Measurements from ENCODE around the gene FAM83E. TPM values are rescaled to one million over a fixed set of nuclear protein-coding genes. Genes with fewer than 3 reads are reported as not detected.

The FAM83E gene
- total and polyA plus RNA-seq, 2 experiments from 2014 or later = 1.0 to 2.3 TPM

DNA sequence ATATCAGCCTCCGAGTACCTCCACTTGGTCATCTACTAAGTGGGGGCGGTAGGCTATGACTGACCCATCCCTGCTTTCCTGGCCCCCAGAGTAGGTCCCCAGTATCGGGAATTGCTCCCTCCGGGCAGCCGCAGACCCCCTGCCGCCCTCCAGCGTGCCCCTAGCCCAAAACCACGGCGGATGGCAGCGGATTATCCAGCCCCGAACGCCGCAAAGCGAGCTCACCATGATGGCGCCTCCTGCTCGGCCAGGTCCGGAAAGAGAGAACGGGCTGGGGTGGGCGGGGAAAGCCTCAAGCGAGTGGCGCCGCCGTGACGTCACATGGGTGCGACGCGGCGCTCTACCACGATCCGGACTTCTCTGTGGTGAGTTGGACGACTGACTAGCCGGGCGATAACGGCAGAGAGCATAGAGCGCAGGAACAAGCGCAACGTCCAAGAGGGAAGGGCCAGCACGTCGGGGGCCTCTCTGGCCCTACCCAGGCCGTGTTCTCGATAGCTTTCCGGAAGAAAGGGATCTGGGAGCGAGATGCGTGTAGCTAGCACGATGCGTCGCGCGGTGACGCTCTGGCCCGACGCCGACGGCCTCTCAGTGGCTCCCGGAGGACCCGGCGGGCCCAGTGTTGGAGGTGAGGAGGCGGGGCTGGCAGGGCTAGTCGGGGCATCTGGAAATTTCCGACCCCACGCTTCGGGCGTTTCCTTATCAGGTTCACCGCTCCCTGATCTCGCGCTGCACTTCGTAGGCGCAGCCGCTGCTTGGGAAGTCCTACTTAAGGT is 4.2 kb upstream of the FAM83E start, which contains the start of the genes RPL18 and SPHK2:
Gene RPL18, minus strand, starts transcription at position 263 of the 776 bp plus-strand sequence. Its CDS starts 35 bp downstream, at position 228.
Gene SPHK2, plus strand, starts transcription at position 591 of the 776 bp plus-strand sequence. CDS start 1,009 bp downstream, outside the sequence.
- peaks cover 50% of the 10 kb centered on the region for H3K36me3 Mint-ChIP-seq (ENCODE audit: low read depth)
- Histone ChIP-seq H3K36me3 (ENCODE audit: insufficient read depth) (peaks cover 32% of the 10 kb centered on the region), H3K27me3 (ENCODE audit: insufficient read depth) (no peaks in the 10 kb centered on the region), H3K9me2 (ENCODE audit: insufficient read depth) (no peaks in the 10 kb centered on the region), H3F3A (replicated peaks; ENCODE audit: low read depth) (peaks cover 45% of the 10 kb centered on the region), H4K20me1 (replicated peaks; ENCODE audit: insufficient read depth) (peaks cover 21% of the 10 kb centered on the region), H3K27ac (ENCODE audit: low read depth) (peak within 1 kb of the TSS; percentile 99), H3K4me2 (peak within 1 kb of the TSS; percentile 99), H3K4me3 (peak within 1 kb of the TSS; percentile 97), H3K4me1 (ENCODE audit: insufficient read depth) (peaks cover 37% of the 10 kb centered on the region), H2AFZ (peak within 1 kb of the TSS; percentile 15; the same call in 1 of the 2 replicates), H3K79me2 (replicated peaks; ENCODE audit: insufficient read depth) (peaks cover 40% of the 10 kb centered on the region)
- H3K27me3 Mint-ChIP-seq (ENCODE audit: insufficient read depth, low read depth, poor library complexity) = peaks cover 35% of the 10 kb centered on the region
- peaks cover 49% of the 10 kb centered on the region for H3K4me1 Mint-ChIP-seq
- TF ChIP-seq JUNB (IDR thresholded peaks at IDR 0.05; ENCODE audit: unreplicated experiment) (peak; percentile 75), EZH2 (IDR thresholded peaks at IDR 0.05; ENCODE audit: low read depth, unreplicated experiment) (no peak), ZNF331 (CRISPR knock-in tag; IDR thresholded peaks at IDR 0.05; ENCODE audit: low read depth) (no peak), NANOG (IDR thresholded peaks at IDR 0.05; ENCODE audit: borderline replicate concordance) (no peak), ZNF114 (CRISPR knock-in tag; IDR thresholded peaks at IDR 0.05) (no peak), POLR2AphosphoS5 (IDR thresholded peaks at IDR 0.05; ENCODE audit: low read depth) (peak; percentile 94), EZH2phosphoT487 (IDR thresholded peaks at IDR 0.05; ENCODE audit: unreplicated experiment) (no peak), STAT1 (IDR thresholded peaks at IDR 0.05; ENCODE audit: unreplicated experiment) (no peak), CREB1 (CRISPR knock-in tag; IDR thresholded peaks at IDR 0.05; ENCODE audit: low read depth) (peak; percentile 100)
- TF ChIP-seq, protein P1, sequence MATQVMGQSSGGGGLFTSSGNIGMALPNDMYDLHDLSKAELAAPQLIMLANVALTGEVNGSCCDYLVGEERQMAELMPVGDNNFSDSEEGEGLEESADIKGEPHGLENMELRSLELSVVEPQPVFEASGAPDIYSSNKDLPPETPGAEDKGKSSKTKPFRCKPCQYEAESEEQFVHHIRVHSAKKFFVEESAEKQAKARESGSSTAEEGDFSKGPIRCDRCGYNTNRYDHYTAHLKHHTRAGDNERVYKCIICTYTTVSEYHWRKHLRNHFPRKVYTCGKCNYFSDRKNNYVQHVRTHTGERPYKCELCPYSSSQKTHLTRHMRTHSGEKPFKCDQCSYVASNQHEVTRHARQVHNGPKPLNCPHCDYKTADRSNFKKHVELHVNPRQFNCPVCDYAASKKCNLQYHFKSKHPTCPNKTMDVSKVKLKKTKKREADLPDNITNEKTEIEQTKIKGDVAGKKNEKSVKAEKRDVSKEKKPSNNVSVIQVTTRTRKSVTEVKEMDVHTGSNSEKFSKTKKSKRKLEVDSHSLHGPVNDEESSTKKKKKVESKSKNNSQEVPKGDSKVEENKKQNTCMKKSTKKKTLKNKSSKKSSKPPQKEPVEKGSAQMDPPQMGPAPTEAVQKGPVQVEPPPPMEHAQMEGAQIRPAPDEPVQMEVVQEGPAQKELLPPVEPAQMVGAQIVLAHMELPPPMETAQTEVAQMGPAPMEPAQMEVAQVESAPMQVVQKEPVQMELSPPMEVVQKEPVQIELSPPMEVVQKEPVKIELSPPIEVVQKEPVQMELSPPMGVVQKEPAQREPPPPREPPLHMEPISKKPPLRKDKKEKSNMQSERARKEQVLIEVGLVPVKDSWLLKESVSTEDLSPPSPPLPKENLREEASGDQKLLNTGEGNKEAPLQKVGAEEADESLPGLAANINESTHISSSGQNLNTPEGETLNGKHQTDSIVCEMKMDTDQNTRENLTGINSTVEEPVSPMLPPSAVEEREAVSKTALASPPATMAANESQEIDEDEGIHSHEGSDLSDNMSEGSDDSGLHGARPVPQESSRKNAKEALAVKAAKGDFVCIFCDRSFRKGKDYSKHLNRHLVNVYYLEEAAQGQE (IDR thresholded peaks at IDR 0.05; ENCODE audit: unreplicated experiment) = no peak
- TF ChIP-seq, protein P2, sequence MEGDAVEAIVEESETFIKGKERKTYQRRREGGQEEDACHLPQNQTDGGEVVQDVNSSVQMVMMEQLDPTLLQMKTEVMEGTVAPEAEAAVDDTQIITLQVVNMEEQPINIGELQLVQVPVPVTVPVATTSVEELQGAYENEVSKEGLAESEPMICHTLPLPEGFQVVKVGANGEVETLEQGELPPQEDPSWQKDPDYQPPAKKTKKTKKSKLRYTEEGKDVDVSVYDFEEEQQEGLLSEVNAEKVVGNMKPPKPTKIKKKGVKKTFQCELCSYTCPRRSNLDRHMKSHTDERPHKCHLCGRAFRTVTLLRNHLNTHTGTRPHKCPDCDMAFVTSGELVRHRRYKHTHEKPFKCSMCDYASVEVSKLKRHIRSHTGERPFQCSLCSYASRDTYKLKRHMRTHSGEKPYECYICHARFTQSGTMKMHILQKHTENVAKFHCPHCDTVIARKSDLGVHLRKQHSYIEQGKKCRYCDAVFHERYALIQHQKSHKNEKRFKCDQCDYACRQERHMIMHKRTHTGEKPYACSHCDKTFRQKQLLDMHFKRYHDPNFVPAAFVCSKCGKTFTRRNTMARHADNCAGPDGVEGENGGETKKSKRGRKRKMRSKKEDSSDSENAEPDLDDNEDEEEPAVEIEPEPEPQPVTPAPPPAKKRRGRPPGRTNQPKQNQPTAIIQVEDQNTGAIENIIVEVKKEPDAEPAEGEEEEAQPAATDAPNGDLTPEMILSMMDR (conservative IDR thresholded peaks at IDR 0.05; ENCODE audit: low read depth in 2 of 2) = no peak
- TF ChIP-seq, protein P3, sequence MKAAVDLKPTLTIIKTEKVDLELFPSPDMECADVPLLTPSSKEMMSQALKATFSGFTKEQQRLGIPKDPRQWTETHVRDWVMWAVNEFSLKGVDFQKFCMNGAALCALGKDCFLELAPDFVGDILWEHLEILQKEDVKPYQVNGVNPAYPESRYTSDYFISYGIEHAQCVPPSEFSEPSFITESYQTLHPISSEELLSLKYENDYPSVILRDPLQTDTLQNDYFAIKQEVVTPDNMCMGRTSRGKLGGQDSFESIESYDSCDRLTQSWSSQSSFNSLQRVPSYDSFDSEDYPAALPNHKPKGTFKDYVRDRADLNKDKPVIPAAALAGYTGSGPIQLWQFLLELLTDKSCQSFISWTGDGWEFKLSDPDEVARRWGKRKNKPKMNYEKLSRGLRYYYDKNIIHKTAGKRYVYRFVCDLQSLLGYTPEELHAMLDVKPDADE (IDR thresholded peaks at IDR 0.05) = peak; percentile 97
- TF ChIP-seq, protein P4, sequence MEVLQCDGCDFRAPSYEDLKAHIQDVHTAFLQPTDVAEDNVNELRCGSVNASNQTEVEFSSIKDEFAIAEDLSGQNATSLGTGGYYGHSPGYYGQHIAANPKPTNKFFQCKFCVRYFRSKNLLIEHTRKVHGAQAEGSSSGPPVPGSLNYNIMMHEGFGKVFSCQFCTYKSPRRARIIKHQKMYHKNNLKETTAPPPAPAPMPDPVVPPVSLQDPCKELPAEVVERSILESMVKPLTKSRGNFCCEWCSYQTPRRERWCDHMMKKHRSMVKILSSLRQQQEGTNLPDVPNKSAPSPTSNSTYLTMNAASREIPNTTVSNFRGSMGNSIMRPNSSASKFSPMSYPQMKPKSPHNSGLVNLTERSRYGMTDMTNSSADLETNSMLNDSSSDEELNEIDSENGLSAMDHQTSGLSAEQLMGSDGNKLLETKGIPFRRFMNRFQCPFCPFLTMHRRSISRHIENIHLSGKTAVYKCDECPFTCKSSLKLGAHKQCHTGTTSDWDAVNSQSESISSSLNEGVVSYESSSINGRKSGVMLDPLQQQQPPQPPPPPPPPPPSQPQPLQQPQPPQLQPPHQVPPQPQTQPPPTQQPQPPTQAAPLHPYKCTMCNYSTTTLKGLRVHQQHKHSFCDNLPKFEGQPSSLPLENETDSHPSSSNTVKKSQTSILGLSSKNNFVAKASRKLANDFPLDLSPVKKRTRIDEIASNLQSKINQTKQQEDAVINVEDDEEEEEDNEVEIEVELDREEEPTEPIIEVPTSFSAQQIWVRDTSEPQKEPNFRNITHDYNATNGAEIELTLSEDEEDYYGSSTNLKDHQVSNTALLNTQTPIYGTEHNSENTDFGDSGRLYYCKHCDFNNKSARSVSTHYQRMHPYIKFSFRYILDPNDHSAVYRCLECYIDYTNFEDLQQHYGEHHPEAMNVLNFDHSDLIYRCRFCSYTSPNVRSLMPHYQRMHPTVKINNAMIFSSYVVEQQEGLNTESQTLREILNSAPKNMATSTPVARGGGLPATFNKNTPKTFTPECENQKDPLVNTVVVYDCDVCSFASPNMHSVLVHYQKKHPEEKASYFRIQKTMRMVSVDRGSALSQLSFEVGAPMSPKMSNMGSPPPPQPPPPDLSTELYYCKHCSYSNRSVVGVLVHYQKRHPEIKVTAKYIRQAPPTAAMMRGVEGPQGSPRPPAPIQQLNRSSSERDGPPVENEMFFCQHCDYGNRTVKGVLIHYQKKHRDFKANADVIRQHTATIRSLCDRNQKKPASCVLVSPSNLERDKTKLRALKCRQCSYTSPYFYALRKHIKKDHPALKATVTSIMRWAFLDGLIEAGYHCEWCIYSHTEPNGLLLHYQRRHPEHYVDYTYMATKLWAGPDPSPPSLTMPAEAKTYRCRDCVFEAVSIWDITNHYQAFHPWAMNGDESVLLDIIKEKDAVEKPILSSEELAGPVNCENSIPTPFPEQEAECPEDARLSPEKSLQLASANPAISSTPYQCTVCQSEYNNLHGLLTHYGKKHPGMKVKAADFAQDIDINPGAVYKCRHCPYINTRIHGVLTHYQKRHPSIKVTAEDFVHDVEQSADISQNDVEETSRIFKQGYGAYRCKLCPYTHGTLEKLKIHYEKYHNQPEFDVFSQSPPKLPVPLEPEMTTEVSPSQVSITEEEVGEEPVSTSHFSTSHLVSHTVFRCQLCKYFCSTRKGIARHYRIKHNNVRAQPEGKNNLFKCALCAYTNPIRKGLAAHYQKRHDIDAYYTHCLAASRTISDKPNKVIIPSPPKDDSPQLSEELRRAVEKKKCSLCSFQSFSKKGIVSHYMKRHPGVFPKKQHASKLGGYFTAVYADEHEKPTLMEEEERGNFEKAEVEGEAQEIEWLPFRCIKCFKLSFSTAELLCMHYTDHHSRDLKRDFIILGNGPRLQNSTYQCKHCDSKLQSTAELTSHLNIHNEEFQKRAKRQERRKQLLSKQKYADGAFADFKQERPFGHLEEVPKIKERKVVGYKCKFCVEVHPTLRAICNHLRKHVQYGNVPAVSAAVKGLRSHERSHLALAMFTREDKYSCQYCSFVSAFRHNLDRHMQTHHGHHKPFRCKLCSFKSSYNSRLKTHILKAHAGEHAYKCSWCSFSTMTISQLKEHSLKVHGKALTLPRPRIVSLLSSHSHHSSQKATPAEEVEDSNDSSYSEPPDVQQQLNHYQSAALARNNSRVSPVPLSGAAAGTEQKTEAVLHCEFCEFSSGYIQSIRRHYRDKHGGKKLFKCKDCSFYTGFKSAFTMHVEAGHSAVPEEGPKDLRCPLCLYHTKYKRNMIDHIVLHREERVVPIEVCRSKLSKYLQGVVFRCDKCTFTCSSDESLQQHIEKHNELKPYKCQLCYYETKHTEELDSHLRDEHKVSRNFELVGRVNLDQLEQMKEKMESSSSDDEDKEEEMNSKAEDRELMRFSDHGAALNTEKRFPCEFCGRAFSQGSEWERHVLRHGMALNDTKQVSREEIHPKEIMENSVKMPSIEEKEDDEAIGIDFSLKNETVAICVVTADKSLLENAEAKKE (CRISPR knock-in tag; IDR thresholded peaks at IDR 0.05) = no peak
- H3K27ac Mint-ChIP-seq = peak within 1 kb of the TSS; percentile 98
- H3K4me3 Mint-ChIP-seq = peak within 1 kb of the TSS; percentile 93
- no peaks in the 10 kb centered on the region; the same call in 1 of the 3 replicates for H3K9me3 Mint-ChIP-seq
- ATAC-seq (peak; percentile 66), DNase-seq (ENCODE audit: low spot score) (peak; percentile 98)
